GM18951 (cell line): ENCODE data around the gene UBXN11.
A peak's percentile ranks its signal among the peaks of the same experiment; 100 is the strongest.

Experiments
- POLR2A ChIP-seq: IDR thresholded peaks from 4 replicates; pipeline ENCODE4 v1.6.1; 2011; ENCODE audit warnings: mild to moderate bottlenecking; ENCODE audit not compliant: insufficient read length, insufficient read depth; ENCODE audit errors: extremely low read depth
- in situ Hi-C: fragments of 300-500 bp; cut with MboI; formaldehyde crosslinking; loops from one replicate; pipeline ENCODE4 v1.12.0; 2022; ENCODE audit warnings: low sequenced_read_pairs, mixed read lengths, inconsistent platforms; ENCODE audit not compliant: unreplicated experiment

Gene UBXN11

DNA sequence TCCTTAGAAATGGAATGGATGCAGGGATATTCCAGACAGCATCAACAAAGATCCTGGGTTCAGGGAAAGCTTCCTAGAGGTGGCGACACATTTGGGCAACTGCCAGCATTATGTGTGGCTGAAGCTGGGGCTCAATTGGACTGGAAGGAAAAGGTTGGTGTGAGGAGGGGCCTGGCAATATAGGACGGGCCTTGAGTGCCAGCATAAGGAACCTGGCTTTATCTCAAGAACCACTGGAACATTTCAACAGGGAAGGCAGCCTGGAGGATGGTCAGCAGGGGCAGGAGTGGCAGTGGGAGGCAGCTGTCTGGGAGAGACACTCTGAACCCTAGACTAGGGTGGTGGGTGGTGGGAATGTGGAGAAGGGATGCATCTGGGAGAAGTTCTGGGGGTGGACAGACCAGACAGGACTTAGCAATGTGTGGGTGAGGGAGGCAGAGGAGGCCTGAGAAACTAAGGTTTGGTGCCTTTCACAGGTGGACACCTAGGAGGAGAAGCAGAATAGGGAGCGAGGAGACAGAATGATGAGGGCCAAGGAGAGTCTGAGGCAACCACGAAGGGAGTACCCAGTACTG is 23.1 kb downstream of the UBXN11 start:
- TF ChIP-seq POLR2A: peak; percentile 15
- in situ Hi-C loops: no loop called here

GRCh38 chr1:26282401-26282918 is 24.0 kb downstream of the UBXN11 start:
- in situ Hi-C loops: no loop called here
- TF ChIP-seq POLR2A: peak; percentile 11

DNA sequence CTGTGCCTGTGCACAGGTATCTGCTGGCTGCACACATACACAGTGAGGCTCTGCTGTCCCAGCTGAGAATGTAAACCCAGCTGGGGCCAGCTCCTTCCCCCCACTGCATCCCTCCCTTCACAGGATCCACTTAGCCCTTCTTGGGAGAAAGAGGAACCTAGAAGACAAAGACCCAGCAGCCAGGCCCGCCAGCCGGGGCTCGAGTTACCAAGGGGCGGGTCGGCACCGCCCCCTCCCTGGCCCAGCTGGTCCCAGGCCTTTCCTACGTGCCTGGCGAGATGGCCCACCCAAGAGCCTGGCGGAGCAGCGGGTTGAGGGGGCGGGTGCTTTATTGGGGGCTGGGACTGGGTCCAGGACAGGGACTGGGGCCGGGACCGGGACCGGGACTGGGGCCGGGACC is 24.5 kb downstream of the UBXN11 start:
- in situ Hi-C loops: no loop called here

GRCh38 chr1:26281091-26281958 is 25.1 kb downstream of the UBXN11 start:
- in situ Hi-C loops: no loop called here
- peak; percentile 19 for TF ChIP-seq POLR2A

More for the DNA sequence above, 24.5 kb downstream of the UBXN11 start:
- TF ChIP-seq POLR2A: no peak

DNA sequence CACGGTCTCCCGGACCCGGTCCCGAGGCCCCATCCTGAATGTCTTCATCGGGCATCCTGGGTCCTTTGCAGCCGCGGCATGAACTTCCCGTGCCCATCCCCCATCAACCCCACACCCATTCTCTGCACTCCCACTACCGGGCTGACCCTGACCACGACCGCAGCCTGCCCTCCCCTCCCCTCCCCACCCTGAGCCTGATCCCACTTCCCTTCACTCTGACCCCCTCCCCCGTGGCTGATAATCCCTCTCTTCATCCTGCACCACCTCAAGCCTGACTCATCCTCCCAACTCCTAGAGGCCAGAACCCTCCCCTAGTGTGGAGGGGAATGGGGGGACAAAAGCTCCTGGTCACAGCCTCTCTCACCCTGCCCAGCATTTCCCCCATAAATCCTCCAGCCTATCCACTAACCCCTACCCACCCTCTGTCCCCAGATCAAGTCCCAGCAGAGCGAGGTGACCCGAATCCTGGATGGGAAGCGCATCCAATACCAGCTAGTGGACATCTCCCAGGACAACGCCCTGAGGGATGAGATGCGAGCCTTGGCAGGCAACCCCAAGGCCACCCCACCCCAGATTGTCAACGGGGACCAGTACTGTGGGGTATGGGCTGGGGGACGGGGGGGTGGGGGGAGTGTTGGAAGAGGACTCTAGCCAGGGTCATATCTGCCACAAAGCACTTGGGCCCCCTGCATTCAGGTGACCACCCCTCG is 25.9 kb downstream of the UBXN11 start:
- in situ Hi-C loops: no loop called here
- TF ChIP-seq POLR2A: no peak

GRCh38 chr1:26279456-26280332 is 26.7 kb downstream of the UBXN11 start, which contains the start of gene SH3BGRL3:
Gene SH3BGRL3 (plus strand): TSS chr1:26280086. CDS start chr1:26280156, 70 bp downstream.
- in situ Hi-C loops: no loop called here
- TF ChIP-seq POLR2A: peak; percentile 92

GRCh38 chr1:26278724-26279455 is 27.5 kb downstream of the UBXN11 start:
- no peak for TF ChIP-seq POLR2A
- in situ Hi-C loops: no loop called here

- no peak for TF ChIP-seq POLR2A
- in situ Hi-C loops: no loop called here
These were observed 28.1 kb downstream of the UBXN11 start for GRCh38 chr1:26278303-26278702.

DNA sequence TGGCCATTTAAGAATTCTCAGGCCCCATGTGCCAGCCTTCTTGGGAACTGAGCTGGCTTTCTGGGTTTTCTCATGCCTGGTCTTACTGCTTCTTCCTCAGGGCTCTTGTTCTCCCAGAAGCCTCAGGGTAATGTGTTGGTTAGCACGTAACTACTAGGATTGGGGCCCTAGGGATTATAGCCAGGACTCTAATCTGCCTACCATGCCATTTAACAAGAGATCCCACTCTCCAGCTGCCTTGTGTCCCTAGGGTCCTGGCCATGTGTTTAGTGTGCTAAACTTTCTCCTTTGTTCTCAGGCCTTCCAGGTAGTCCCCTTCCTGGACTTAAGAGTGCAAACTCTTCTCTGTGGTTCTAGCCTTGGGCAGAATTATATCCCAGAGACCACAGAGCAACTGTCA is 28.7 kb downstream of the UBXN11 start:
- no peak for TF ChIP-seq POLR2A
- in situ Hi-C loops: no loop called here

DNA sequence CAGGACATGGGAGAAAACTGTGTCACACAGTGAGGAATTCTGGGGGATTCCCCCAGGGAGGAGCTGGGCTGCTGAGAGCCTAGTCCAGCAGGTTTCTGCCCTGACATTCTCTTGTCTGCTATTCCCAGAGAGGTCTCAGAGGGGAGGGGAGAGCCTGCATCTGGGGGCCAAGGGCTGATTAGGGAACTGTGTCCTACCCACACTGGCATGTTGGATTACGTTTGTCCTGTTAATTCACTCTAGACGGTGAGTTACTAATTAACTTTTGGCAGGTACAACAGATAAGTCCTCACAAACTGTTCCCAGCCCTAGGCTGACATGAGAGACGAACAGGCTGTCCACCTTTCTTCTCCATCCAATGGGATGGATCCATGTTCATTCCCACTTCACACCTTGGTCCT is 29.2 kb downstream of the UBXN11 start:
- in situ Hi-C loops: no loop called here
- TF ChIP-seq POLR2A: no peak

DNA sequence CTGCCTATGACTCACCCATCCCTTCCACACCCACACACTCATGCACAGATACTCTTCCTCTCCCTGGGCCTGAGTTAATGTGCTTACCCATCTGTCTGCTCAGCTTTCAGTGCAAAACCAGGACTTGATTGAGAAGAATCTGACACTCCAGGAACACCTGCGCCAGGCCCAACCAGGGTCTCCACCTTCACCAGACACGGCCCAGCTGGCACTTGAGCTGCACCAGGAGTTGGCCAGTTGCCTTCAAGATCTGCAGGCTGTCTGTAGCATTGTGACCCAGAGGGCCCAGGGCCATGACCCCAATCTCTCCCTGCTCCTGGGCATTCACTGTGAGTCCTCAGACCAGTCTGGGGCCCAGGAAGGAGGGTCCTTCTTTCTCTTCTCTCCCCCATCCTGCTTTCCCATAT is 30.0 kb downstream of the UBXN11 start:
- TF ChIP-seq POLR2A: no peak
- in situ Hi-C loops: no loop called here
